Mammary epithelial cell (primary cell): ENCODE data around the gene G3BP1.

Source experiments
- CTCF ChIP-seq, 2 donors: IDR thresholded peaks in 1 of 2; conservative IDR thresholded peaks in 1 of 2; 2 replicates each; pipeline ENCODE4 v1.5.1; 2011 to 2012; ENCODE audit warnings: inconsistent platforms in 2 of 2, low read length in 2 of 2, mild to moderate bottlenecking in 2 of 2, control low read depth in 1 of 2, low read depth in 1 of 2; ENCODE audit not compliant: insufficient read depth in 1 of 2; ENCODE audit errors: extremely low read depth in 1 of 2
- EZH2 ChIP-seq: IDR thresholded peaks from 2 replicates; pipeline ENCODE4 v1.6.1; 2012; ENCODE audit warnings: low read length, inconsistent platforms, borderline replicate concordance

- TF ChIP-seq CTCF (conservative IDR thresholded peaks at IDR 0.05 in 1 of 2, IDR thresholded peaks at IDR 0.05 in 1 of 2; ENCODE audit: extremely low read depth in 1 of 2, insufficient read depth in 1 of 2, low read depth in 1 of 2, low read length in 2 of 2) (no peak), EZH2 (no peak)
Observed at GRCh38 chr5:151820903-151821302, 49.1 kb downstream of the G3BP1 start.
